ENCODE measurements around the gene LAMP1.
"Not testable (repeated sequence)": the region's sequence is repeated elsewhere in the genome, so short reads cannot be mapped to it uniquely, and the experiment has no call there.

LAMP1 gene

DNA sequence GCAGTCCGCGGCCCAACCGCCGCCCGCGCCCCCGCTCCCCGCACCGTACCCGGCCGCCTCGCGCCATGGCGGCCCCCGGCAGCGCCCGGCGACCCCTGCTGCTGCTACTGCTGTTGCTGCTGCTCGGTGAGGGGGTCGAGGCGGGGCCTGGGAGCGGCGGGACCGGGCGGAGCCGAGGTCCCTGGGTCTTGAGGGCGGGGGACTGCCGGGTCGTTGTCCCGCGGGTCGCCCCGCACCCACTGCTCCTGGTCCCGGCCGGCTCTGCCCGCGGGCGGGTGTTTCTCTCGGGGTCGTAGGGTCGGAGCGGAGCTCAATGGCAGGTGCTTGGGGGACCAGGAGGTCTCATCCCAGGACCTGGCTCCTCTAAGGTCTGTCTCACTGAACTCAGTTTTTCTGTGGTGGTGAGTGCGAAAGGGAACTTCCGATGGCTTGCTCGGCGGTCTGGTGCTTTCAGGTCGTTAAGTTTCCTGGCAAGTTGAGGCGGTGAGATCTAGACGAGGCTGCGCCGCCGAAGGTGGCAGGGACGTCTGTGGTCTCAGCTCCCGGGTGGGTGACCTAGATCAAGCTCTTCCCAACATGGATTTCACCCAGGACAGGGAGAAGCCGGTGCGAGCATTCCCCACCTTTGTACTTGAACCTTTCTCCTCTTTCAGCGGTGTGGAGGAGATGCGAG is 467 bp downstream of the LAMP1 start:
- no peak for DNase-seq (ENCODE audit: low spot score)

- peak; percentile 30 for DNase-seq (ENCODE audit: low spot score)
Measured at GRCh38 chr13:113298043-113298945, 1.3 kb downstream of the LAMP1 start.

DNA sequence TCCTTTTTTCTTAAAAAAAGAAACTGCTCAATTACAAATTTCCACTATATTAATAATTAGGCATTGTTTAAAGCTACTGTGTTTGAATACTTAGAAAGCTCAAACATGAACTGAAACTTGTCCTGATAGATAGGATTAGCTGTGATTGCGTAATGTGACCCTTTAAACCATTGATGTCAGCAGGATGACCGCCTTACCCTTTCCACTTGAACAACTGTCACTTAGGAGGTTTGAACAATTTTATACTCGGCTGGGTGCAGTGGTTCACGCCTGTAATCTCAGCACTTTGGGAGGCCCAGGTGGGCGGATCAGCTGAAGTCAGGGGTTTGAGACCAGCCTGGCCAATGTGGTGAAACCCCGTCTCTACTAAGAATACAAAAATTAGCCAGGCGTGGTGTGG is 2.9 kb downstream of the LAMP1 start:
- DNase-seq (ENCODE audit: low spot score): no peak

GRCh38 chr13:113302986-113303385 is 5.9 kb downstream of the LAMP1 start:
- DNase-seq (ENCODE audit: low spot score): no peak

- DNase-seq (ENCODE audit: low spot score): no peak
Measured at GRCh38 chr13:113304121-113304520, 7.1 kb downstream of the LAMP1 start.

- no peak for DNase-seq (ENCODE audit: low spot score)
Measured at GRCh38 chr13:113305208-113305607, 8.2 kb downstream of the LAMP1 start.

- DNase-seq (ENCODE audit: low spot score): no peak
Measured at GRCh38 chr13:113307491-113307890, 10.5 kb downstream of the LAMP1 start.

DNA sequence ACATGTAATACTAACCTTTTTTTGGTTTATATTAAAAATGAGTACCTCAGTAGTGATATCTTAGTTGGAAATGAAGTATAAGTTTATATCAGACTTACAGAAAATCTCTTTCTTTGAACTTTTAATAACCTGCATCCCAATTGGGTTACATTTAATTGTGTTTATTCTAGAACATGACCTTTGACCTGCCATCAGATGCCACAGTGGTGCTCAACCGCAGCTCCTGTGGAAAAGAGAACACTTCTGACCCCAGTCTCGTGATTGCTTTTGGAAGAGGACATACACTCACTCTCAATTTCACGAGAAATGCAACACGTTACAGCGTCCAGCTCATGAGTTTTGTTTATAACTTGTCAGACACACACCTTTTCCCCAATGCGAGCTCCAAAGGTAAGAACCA is 12.4 kb downstream of the LAMP1 start:
- no peak for DNase-seq (ENCODE audit: low spot score)

GRCh38 chr13:113314112-113314511 is 17.1 kb downstream of the LAMP1 start:
- DNase-seq (ENCODE audit: low spot score): not testable (repeated sequence)

DNA sequence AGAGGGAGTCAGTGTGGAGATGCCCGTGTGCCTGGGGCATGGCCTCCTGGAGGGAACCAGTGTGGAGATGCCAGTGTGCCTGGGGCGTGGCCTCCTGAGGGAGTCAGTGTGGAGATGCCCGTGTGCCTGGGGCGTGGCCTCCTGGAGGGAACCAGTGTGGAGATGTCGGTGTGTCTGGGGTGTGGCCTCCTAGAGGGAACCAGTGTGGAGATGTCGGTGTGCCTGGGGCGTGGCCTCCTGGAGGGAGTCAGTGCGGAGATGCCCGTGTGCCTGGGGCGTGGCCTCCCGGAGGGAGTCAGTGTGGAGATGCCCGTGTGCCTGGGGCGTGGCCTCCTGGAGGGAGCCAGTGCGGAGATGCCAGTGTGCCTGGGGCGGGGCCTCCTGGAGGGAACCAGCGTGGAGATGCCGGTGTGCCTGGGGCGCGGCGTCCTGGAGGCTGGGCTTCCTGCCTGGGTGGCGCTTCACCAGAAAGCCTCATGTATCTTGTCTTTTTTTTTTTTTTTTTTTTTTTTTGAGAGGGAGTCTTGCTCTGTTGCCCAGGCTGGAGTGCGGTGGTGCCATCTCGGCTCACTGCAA is 17.9 kb downstream of the LAMP1 start:
- DNase-seq (ENCODE audit: low spot score): not testable (repeated sequence)

DNA sequence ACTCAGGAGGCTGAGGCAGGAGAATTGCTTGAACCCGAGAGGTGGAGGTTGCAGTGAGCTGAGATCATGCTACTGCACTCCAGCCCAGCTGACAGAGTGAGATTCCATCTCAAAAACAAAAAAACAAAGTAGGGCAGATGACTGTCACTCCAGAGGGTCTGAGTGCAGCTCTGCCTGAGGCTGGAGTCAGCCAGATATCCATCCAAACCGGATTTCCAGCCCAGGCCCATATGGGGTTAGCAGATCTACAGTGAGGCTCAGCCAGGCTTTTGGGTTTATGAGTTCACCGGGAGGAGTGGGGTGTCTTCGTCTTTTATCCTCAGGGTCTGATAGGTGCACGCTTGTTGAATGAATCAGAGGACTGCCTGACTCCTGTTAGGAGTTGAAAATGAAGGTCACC is 19.0 kb downstream of the LAMP1 start:
- no peak for DNase-seq (ENCODE audit: low spot score)

DNA sequence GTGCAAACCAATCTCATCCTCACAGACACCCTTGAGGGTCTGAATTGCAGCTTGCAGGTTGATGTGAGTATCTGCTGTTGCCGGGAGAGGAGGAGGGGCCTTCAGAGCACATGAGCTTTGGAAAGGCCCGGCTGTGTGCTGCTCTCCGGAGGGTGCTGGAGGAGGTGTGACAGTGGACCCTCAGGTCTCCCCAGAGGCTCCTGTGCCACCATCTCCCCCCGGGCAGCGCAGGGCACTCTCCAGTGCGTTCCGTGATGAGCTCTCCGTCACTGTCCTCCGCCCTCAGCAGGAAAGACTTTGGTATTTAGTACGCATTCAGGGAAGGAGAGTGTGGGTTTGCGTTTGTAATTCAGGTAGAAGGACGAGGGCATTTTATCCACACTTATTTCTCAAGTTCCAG is 20.0 kb downstream of the LAMP1 start:
- no peak for DNase-seq (ENCODE audit: low spot score)

GRCh38 chr13:113318956-113319355 is 21.9 kb downstream of the LAMP1 start:
- DNase-seq (ENCODE audit: low spot score): no peak

- no peak for DNase-seq (ENCODE audit: low spot score)
Measured at GRCh38 chr13:113319371-113319770, 22.3 kb downstream of the LAMP1 start.

DNA sequence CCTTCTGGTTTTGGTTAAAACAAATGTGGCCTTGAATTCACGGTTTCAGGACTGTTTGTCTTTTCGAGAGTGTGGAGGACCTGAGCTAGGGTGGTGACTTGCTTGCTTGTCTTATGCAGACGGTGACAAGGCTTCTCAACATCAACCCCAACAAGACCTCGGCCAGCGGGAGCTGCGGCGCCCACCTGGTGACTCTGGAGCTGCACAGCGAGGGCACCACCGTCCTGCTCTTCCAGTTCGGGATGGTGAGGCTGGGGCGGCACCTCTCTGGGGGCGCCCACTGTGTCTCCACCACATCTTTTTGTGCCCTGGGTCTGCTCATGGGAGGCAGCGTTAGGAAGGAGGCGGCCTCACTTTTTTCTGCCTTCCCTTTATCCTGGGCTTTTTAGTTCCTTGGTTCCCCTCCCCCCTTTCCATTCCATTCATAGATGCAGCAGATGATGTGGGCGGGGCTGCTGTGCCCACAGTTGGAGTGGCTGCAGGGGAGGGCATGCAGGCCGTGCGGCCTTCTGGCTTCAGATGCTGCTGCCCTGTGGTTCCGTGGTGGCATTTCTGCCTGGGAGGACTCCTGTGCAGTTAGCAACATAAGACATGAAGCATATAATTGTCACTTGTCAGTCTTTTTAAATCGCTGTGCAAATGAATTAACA is 23.3 kb downstream of the LAMP1 start:
- DNase-seq (ENCODE audit: low spot score): no peak

GRCh38 chr13:113321546-113321945 is 24.5 kb downstream of the LAMP1 start:
- no peak for DNase-seq (ENCODE audit: low spot score)

DNA sequence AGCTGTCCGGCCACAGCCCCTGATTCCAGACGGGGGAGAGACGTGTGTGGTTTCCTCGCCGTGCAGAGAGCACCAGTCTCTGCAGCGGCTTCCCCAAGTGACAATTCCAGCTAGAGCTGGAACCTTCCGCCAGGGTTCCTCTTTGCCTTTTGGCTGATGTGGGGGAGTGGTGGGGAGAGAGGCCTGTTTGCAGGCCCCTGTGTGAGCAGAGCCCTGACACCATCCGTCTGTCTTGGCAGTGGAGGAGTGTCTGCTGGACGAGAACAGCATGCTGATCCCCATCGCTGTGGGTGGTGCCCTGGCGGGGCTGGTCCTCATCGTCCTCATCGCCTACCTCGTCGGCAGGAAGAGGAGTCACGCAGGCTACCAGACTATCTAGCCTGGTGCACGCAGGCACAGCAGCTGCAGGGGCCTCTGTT is 25.0 kb downstream of the LAMP1 start:
- DNase-seq (ENCODE audit: low spot score): no peak

- DNase-seq (ENCODE audit: low spot score): no peak
Measured at GRCh38 chr13:113322890-113323651, 26.0 kb downstream of the LAMP1 start.

DNA sequence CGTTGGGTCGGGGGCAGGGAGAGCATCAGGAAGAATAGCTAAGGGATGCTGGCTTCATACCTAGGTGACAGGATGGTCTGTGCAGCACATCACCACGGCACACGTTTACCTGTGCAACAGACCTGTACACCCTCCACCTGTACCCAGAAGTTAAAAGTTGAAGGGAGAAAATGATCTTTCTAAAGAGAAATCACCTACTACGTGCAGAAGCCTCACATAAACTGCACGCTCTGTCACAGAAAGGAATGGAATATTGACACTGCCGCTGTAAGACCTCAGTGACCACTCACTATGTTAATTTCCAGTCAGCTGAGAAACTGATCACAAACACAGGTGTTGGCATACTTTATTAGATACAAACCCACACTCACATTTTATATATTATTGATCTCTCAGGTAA is 26.8 kb downstream of the LAMP1 start:
- no peak for DNase-seq (ENCODE audit: low spot score)

DNA sequence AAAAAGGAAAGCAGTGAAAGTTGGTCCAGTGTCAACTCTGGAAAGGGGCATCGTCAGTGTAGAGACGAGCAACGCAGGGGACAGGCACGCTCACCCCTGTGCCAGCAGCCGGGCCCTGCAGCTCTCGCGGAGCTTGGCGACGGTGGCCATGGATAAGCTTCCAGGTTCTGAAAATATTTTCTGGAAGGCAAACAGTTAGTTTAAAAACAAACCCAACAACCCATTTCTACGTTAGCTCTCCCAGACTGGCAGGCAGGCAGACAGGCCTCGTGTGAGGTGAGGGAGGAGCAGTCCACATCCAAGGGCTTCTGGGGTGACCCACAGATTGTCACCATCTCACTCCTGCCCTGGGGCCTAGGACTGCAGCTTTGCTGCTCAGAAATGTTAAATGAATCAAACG is 27.4 kb downstream of the LAMP1 start:
- no peak for DNase-seq (ENCODE audit: low spot score)

GRCh38 chr13:113325779-113326178 is 28.7 kb downstream of the LAMP1 start:
- no peak for DNase-seq (ENCODE audit: low spot score)

- DNase-seq (ENCODE audit: low spot score): no peak
Measured at GRCh38 chr13:113327391-113327765, 30.3 kb downstream of the LAMP1 start.
